ENCODE data around the gene AKT3.

DNA sequence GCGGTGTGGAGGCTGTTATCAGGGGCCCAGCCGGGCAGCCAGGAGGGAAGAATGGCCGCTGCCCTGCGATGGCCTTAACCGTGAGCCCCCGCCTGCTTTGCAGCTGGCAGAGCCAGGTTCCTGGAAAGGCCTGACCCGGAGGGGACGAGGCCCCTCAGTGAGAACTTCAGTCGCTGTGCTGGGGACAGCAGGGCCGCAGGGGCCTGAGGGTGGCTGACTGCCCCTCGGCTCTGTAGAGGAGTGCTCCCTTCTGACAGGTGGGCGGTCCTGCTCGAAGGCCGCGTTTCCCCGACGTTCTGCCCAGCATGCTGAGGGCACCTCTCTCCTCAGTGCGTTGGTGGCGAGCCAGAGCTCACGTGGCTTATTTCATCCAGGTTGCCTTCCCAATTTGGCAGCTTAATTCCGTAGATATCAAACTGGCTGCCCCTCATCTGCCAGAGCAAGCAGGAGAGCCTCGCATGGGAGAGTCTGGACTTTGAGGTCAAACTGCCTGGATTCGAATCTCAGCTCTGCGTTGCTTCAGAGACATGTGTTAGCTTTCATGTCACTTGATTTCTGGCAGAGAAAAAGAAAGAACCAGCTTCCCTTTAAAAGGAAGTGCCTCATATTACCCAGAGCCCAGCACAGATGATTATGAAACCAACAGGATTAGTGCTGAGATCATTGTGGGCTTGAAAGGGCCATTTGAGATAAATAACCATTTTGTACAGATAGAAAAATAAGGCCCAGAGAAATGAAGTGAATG is 354.4 kb downstream of the AKT3 start:
- TF ChIP-seq, protein P1, sequence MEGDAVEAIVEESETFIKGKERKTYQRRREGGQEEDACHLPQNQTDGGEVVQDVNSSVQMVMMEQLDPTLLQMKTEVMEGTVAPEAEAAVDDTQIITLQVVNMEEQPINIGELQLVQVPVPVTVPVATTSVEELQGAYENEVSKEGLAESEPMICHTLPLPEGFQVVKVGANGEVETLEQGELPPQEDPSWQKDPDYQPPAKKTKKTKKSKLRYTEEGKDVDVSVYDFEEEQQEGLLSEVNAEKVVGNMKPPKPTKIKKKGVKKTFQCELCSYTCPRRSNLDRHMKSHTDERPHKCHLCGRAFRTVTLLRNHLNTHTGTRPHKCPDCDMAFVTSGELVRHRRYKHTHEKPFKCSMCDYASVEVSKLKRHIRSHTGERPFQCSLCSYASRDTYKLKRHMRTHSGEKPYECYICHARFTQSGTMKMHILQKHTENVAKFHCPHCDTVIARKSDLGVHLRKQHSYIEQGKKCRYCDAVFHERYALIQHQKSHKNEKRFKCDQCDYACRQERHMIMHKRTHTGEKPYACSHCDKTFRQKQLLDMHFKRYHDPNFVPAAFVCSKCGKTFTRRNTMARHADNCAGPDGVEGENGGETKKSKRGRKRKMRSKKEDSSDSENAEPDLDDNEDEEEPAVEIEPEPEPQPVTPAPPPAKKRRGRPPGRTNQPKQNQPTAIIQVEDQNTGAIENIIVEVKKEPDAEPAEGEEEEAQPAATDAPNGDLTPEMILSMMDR (IDR thresholded peaks at IDR 0.05) = no peak
- no peak for TF ChIP-seq EP300 (IDR thresholded peaks at IDR 0.05)
- no peak for TF ChIP-seq POLR2AphosphoS5 (IDR thresholded peaks at IDR 0.05)

Data from suprapubic skin (tissue), 4 donors.